Activated T-cell treated with anti-CD3 and anti-CD28 coated beads, Interleukin-2, amount 50 U/mL, for 24 hours (primary cell): ENCODE measurements around the gene LIN54.
A peak's percentile ranks its signal among the peaks of the same experiment; 100 is the strongest.
"Not testable (repeated sequence)": the region's sequence is repeated elsewhere in the genome, so short reads cannot be mapped to it uniquely, and the experiment has no call there.

ENCODE experiments used
- DNase-seq: peaks from one replicate; pipeline ENCODE4 v3.0.0-alpha.2; 2020
- H3K27ac Mint-ChIP-seq: 2 replicates; pipeline ENCODE4 v1.8.0; 2020; ENCODE audit warnings: mild to moderate bottlenecking, mixed read lengths
- H3K27me3 Mint-ChIP-seq: 2 replicates; pipeline ENCODE4 v1.8.0; 2020; ENCODE audit warnings: mixed read lengths
- H3K36me3 Mint-ChIP-seq: 2 replicates; pipeline ENCODE4 v1.8.0; 2020; ENCODE audit warnings: low read depth, mixed read lengths
- H3K4me1 Mint-ChIP-seq: 2 replicates; pipeline ENCODE4 v1.8.0; 2020; ENCODE audit warnings: low read depth, mixed read lengths
- H3K4me3 Mint-ChIP-seq: 2 replicates; pipeline ENCODE4 v1.8.0; 2020; ENCODE audit warnings: mild to moderate bottlenecking, moderate library complexity, mixed read lengths
- H3K9me3 Mint-ChIP-seq: 2 replicates; pipeline ENCODE4 v1.8.0; 2020; ENCODE audit warnings: mixed read lengths

The LIN54 gene

GRCh38 chr4:82939414-82939813 lies 71.2 kb downstream of the LIN54 start:
- H3K36me3 Mint-ChIP-seq = peaks cover 82% of the 10 kb centered on the region
- H3K4me3 Mint-ChIP-seq = no peak overlapping the region
- H3K4me1 Mint-ChIP-seq = no peaks in the 10 kb centered on the region
- H3K27me3 Mint-ChIP-seq = no peaks in the 10 kb centered on the region
- DNase-seq = no peak
- H3K9me3 Mint-ChIP-seq = no peaks in the 10 kb centered on the region
- no peak overlapping the region for H3K27ac Mint-ChIP-seq

GRCh38 chr4:82934441-82934840 lies 76.2 kb downstream of the LIN54 start:
- Mint-ChIP-seq H3K9me3 (no peaks in the 10 kb centered on the region), H3K4me3 (no peak overlapping the region), H3K4me1 (no peaks in the 10 kb centered on the region), H3K27me3 (no peaks in the 10 kb centered on the region), H3K27ac (no peak overlapping the region), H3K36me3 (peaks cover 79% of the 10 kb centered on the region)
- no peak for DNase-seq

- no peak overlapping the region for H3K4me3 Mint-ChIP-seq
- DNase-seq = no peak
- H3K36me3 Mint-ChIP-seq = peaks cover 65% of the 10 kb centered on the region
- no peak overlapping the region for H3K27ac Mint-ChIP-seq
- no peaks in the 10 kb centered on the region for H3K9me3 Mint-ChIP-seq
- H3K27me3 Mint-ChIP-seq = no peaks in the 10 kb centered on the region
- H3K4me1 Mint-ChIP-seq = no peaks in the 10 kb centered on the region
Measured at GRCh38 chr4:82930848-82931755, 79.5 kb downstream of the LIN54 start.

GRCh38 chr4:82921795-82922194 lies 88.8 kb downstream of the LIN54 start:
- no peak for DNase-seq
- H3K9me3 Mint-ChIP-seq = no peaks in the 10 kb centered on the region

GRCh38 chr4:82919386-82919785 lies 91.2 kb downstream of the LIN54 start:
- Mint-ChIP-seq H3K27me3 (no peaks in the 10 kb centered on the region), H3K9me3 (no peaks in the 10 kb centered on the region), H3K36me3 (peaks cover 10% of the 10 kb centered on the region), H3K4me1 (no peaks in the 10 kb centered on the region), H3K4me3 (no peak overlapping the region), H3K27ac (no peak overlapping the region)
- DNase-seq = no peak

More at GRCh38 chr4:82921795-82922194, 88.8 kb downstream of the LIN54 start:
- no peaks in the 10 kb centered on the region for H3K27me3 Mint-ChIP-seq
- no peaks in the 10 kb centered on the region for H3K4me1 Mint-ChIP-seq
- H3K27ac Mint-ChIP-seq = no peak overlapping the region
- no peak overlapping the region for H3K4me3 Mint-ChIP-seq
- H3K36me3 Mint-ChIP-seq = peaks cover 15% of the 10 kb centered on the region

- H3K36me3 Mint-ChIP-seq = peaks cover 12% of the 10 kb centered on the region
Measured at GRCh38 chr4:82918091-82918490, 92.5 kb downstream of the LIN54 start.

GRCh38 chr4:82913968-82914367 lies 96.7 kb downstream of the LIN54 start:
- H3K4me1 Mint-ChIP-seq, H3K4me3 Mint-ChIP-seq, DNase-seq, H3K9me3 Mint-ChIP-seq, H3K27me3 Mint-ChIP-seq, H3K27ac Mint-ChIP-seq: not testable (repeated sequence)
- H3K36me3 Mint-ChIP-seq = peaks cover 19% of the 10 kb centered on the region

More at GRCh38 chr4:82918091-82918490, 92.5 kb downstream of the LIN54 start:
- DNase-seq = no peak
- no peaks in the 10 kb centered on the region for H3K4me1 Mint-ChIP-seq
- H3K4me3 Mint-ChIP-seq = no peak overlapping the region
- no peaks in the 10 kb centered on the region for H3K9me3 Mint-ChIP-seq
- H3K27me3 Mint-ChIP-seq = no peaks in the 10 kb centered on the region
- H3K27ac Mint-ChIP-seq = no peak overlapping the region

GRCh38 chr4:82913305-82913704 lies 97.3 kb downstream of the LIN54 start:
- no peak overlapping the region for H3K4me3 Mint-ChIP-seq
- H3K4me1 Mint-ChIP-seq = no peaks in the 10 kb centered on the region
- no peaks in the 10 kb centered on the region for H3K27me3 Mint-ChIP-seq
- H3K27ac Mint-ChIP-seq = no peak overlapping the region
- H3K9me3 Mint-ChIP-seq = no peaks in the 10 kb centered on the region
- DNase-seq = no peak
- H3K36me3 Mint-ChIP-seq = peaks cover 19% of the 10 kb centered on the region

- Mint-ChIP-seq H3K4me1 (peaks cover 21% of the 10 kb centered on the region), H3K27me3 (no peaks in the 10 kb centered on the region), H3K4me3 (no peak overlapping the region), H3K27ac (no peak overlapping the region), H3K9me3 (no peaks in the 10 kb centered on the region), H3K36me3 (peaks cover 18% of the 10 kb centered on the region)
- no peak for DNase-seq
Measured at GRCh38 chr4:82909326-82909725, 101.3 kb downstream of the LIN54 start.

GRCh38 chr4:82906469-82906868 lies 104.2 kb downstream of the LIN54 start:
- no peak overlapping the region for H3K27ac Mint-ChIP-seq
- peaks cover 15% of the 10 kb centered on the region for H3K36me3 Mint-ChIP-seq
- H3K4me3 Mint-ChIP-seq = no peak overlapping the region
- H3K27me3 Mint-ChIP-seq = no peaks in the 10 kb centered on the region
- DNase-seq = no peak
- H3K4me1 Mint-ChIP-seq = peaks cover 43% of the 10 kb centered on the region
- H3K9me3 Mint-ChIP-seq = no peaks in the 10 kb centered on the region

GRCh38 chr4:82905205-82905604 lies 105.4 kb downstream of the LIN54 start:
- Mint-ChIP-seq H3K4me3 (peak overlapping the region; percentile 35), H3K36me3 (peaks cover 11% of the 10 kb centered on the region)
- DNase-seq = no peak

GRCh38 chr4:82903737-82904136 lies 106.9 kb downstream of the LIN54 start:
- Mint-ChIP-seq H3K27me3 (no peaks in the 10 kb centered on the region), H3K36me3 (peaks cover 8% of the 10 kb centered on the region), H3K4me1 (peaks cover 47% of the 10 kb centered on the region), H3K4me3 (peak overlapping the region; percentile 40), H3K27ac (peak overlapping the region; percentile 92), H3K9me3 (no peaks in the 10 kb centered on the region)
- no peak for DNase-seq

More at GRCh38 chr4:82905205-82905604, 105.4 kb downstream of the LIN54 start:
- no peaks in the 10 kb centered on the region for H3K27me3 Mint-ChIP-seq
- peak overlapping the region; percentile 87 for H3K27ac Mint-ChIP-seq
- peaks cover 43% of the 10 kb centered on the region for H3K4me1 Mint-ChIP-seq
- H3K9me3 Mint-ChIP-seq = no peaks in the 10 kb centered on the region

- H3K27me3 Mint-ChIP-seq = no peaks in the 10 kb centered on the region
- H3K4me3 Mint-ChIP-seq = no peak overlapping the region
- H3K36me3 Mint-ChIP-seq = peaks cover 12% of the 10 kb centered on the region
- H3K27ac Mint-ChIP-seq = no peak overlapping the region
- no peaks in the 10 kb centered on the region for H3K9me3 Mint-ChIP-seq
- H3K4me1 Mint-ChIP-seq = peaks cover 60% of the 10 kb centered on the region
- no peak for DNase-seq
Measured at GRCh38 chr4:82901183-82901718, 109.4 kb downstream of the LIN54 start.

- H3K4me1 Mint-ChIP-seq = peaks cover 57% of the 10 kb centered on the region
- H3K27ac Mint-ChIP-seq = no peak within 1 kb of the TSS
- H3K9me3 Mint-ChIP-seq = no peaks in the 10 kb centered on the region
- H3K27me3 Mint-ChIP-seq = no peaks in the 10 kb centered on the region
- peak; percentile 95 for DNase-seq
- H3K36me3 Mint-ChIP-seq = peaks cover 18% of the 10 kb centered on the region
- no peak within 1 kb of the TSS for H3K4me3 Mint-ChIP-seq
Measured at GRCh38 chr4:82900411-82901182, 110.0 kb downstream of the LIN54 start, which contains the start of gene THAP9. THAP9 (plus strand) TSS chr4:82900735; CDS start chr4:82900803, 68 bp downstream.
